Colonic mucosa (tissue), 4 donors: ENCODE measurements around the gene BCCIP. TPM values are rescaled to one million over a fixed set of nuclear protein-coding genes. Genes with fewer than 3 reads are reported as not detected.

ENCODE experiments used
- DNase-seq: peaks from one replicate; pipeline ENCODE4 v3.0.0-alpha.2; 2020
- H3K27ac ChIP-seq: fragments of 200-600 bp; one replicate; pipeline ENCODE4 v1.8.0; 2021
- H3K27me3 ChIP-seq: fragments of 200-600 bp; one replicate; pipeline ENCODE4 v1.8.0; 2021
- H3K36me3 ChIP-seq: fragments of 200-600 bp; one replicate; pipeline ENCODE4 v1.8.0; 2021
- H3K4me1 ChIP-seq: fragments of 200-600 bp; one replicate; pipeline ENCODE4 v1.8.0; 2021; ENCODE audit warnings: mild to moderate bottlenecking
- H3K4me3 ChIP-seq: fragments of 200-600 bp; one replicate; pipeline ENCODE4 v1.8.0; 2021
- H3K9ac ChIP-seq, 2 donors: one replicate each; pipeline ENCODE4 v1.7.0; 2013; ENCODE audit warnings: control low read depth in 2 of 2, low read depth in 2 of 2, low read length in 2 of 2
- H3K9me3 ChIP-seq: fragments of 200-600 bp; one replicate; pipeline ENCODE4 v1.8.0; 2021
- intact Hi-C: fragments of 100-400 bp; cut with DNase I; formaldehyde crosslinking; loops from one replicate; pipeline ENCODE4 v1.14.1; 2022
- total RNA-seq, 2 donors: library from RNA; stranded (reverse); fragmentation: NEBNext Ultra II Directional in 1 of 2; extraction: Animal tissue kit (Norgen Biotek cat#: 25700) in 1 of 2; gene quantifications; one replicate each; pipeline ENCODE4 v1.2.1, GENCODE V29; 2021
- TF ChIP-seq, protein P1 (sequence below): fragments of 200-600 bp; IDR thresholded peaks from one replicate; pipeline ENCODE4 v1.8.0; 2022; ENCODE audit warnings: antibody characterized with exemption, mild to moderate bottlenecking
- donor health status: healthy.
- donor health status: DM: no; HTN: no; CAD: no.
- donor health status: DM: no; HTN: no; CAD: no.

Gene BCCIP
- total RNA-seq, 2 donors from 2014 or later: 36.0 to 67.2 TPM

DNA sequence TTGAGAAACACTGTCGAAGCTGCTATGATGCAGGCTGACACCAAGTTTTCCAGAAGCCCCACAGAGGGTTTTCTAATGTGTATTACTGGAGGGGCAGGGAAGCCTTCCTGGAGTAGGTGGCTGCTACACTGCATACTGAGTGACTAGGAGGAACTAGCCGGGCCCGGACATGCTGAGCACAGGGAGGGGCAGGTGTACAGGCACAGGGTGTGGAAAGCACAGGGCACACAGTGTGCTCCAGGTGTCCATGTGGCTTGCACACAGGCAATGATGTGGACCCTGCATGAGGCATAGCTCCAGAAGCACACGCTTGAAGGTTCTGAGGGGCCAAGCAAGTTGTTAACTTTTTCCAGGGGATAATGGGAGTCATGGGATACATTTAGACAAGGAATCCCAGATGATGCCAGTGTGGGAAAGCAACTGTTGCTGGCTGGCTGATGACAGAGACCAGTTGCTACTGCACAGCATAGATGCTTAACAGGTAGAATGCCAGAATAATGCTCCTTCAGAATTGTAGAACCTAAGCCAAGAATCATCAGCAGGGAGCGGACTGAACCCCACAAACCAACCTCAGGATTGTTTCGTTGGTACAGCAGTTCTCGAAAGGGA, 43.2 kb downstream of the BCCIP start:
- Histone ChIP-seq H3K27me3 (no peaks in the 10 kb centered on the region), H3K36me3 (no peaks in the 10 kb centered on the region), H3K4me3 (no peak overlapping the region), H3K27ac (no peak overlapping the region), H3K4me1 (no peaks in the 10 kb centered on the region), H3K9me3 (no peaks in the 10 kb centered on the region), H3K9ac (no peak overlapping the region)
- DNase-seq: no peak
- intact Hi-C loops: loop anchor here (10.0 kb wide), 1 partner anchor 638 kb away; no protein-coding TSS in a partner anchor
- TF ChIP-seq, protein P1, sequence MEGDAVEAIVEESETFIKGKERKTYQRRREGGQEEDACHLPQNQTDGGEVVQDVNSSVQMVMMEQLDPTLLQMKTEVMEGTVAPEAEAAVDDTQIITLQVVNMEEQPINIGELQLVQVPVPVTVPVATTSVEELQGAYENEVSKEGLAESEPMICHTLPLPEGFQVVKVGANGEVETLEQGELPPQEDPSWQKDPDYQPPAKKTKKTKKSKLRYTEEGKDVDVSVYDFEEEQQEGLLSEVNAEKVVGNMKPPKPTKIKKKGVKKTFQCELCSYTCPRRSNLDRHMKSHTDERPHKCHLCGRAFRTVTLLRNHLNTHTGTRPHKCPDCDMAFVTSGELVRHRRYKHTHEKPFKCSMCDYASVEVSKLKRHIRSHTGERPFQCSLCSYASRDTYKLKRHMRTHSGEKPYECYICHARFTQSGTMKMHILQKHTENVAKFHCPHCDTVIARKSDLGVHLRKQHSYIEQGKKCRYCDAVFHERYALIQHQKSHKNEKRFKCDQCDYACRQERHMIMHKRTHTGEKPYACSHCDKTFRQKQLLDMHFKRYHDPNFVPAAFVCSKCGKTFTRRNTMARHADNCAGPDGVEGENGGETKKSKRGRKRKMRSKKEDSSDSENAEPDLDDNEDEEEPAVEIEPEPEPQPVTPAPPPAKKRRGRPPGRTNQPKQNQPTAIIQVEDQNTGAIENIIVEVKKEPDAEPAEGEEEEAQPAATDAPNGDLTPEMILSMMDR: no peak

DNA sequence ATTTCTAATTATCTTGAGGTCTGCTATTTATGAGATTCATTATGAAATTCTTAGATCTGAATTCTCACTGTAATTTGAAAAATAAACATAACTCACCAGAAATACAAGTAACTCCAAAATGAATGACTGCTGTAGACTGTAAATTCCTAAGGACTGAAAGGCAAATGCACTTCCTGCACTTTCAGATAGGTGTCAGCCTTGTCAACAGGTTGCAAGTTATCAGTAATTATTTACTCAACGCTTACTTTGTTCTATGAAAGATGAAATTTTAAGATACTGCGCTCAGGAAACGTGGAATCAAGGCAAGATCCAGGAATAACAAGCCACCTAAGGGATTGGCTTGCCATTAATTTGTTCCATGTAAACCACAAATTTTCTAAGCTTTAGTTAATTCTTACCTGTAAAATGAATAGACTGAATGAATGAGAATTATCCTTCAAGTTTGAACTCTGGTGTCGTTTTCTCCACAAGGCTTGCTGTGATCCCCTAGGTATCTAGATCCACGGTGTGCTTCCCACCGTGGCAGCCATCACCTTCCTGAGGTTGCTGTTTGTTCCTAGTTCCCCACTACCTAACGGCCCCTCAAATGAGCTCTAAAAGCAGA, 45.1 kb downstream of the BCCIP start:
- no peak overlapping the region for H3K4me3 ChIP-seq
- H3K27me3 ChIP-seq: no peaks in the 10 kb centered on the region
- intact Hi-C loops: loop anchor here (10.0 kb wide), 1 partner anchor 636 kb away; no protein-coding TSS in a partner anchor
- no peak for DNase-seq
- no peak overlapping the region for H3K9ac ChIP-seq
- no peaks in the 10 kb centered on the region for H3K4me1 ChIP-seq
- H3K27ac ChIP-seq: no peak overlapping the region
- no peaks in the 10 kb centered on the region for H3K36me3 ChIP-seq
- H3K9me3 ChIP-seq: no peaks in the 10 kb centered on the region
- TF ChIP-seq, protein P1: peak; percentile 80

DNA sequence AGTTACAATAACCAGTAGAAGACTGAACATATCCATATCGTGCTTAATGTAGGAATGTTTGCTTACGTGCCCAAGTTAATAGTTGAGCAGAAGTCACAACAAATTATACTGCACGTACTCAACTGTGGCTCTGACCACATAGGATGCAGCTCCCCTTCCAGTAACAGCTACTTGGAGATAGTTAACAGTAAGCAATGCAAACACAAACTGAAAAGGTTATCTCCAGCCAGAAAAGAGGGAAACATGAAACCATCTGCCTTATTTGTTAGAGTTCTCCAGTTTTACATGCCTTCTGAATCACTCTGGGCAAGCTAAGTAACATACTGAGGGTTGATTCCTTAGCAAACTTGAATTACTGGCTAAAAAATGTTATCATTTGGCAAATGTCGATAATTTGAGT, 48.0 kb downstream of the BCCIP start:
- Histone ChIP-seq H3K36me3 (peaks cover 1% of the 10 kb centered on the region), H3K4me3 (no peak overlapping the region), H3K27me3 (no peaks in the 10 kb centered on the region), H3K9ac (no peak overlapping the region), H3K4me1 (no peaks in the 10 kb centered on the region), H3K27ac (no peak overlapping the region), H3K9me3 (no peaks in the 10 kb centered on the region)
- TF ChIP-seq, protein P1: no peak
- intact Hi-C loops: loop anchor here (5.0 kb wide), 1 partner anchor 61 kb away; no protein-coding TSS in a partner anchor
- DNase-seq: no peak

DNA sequence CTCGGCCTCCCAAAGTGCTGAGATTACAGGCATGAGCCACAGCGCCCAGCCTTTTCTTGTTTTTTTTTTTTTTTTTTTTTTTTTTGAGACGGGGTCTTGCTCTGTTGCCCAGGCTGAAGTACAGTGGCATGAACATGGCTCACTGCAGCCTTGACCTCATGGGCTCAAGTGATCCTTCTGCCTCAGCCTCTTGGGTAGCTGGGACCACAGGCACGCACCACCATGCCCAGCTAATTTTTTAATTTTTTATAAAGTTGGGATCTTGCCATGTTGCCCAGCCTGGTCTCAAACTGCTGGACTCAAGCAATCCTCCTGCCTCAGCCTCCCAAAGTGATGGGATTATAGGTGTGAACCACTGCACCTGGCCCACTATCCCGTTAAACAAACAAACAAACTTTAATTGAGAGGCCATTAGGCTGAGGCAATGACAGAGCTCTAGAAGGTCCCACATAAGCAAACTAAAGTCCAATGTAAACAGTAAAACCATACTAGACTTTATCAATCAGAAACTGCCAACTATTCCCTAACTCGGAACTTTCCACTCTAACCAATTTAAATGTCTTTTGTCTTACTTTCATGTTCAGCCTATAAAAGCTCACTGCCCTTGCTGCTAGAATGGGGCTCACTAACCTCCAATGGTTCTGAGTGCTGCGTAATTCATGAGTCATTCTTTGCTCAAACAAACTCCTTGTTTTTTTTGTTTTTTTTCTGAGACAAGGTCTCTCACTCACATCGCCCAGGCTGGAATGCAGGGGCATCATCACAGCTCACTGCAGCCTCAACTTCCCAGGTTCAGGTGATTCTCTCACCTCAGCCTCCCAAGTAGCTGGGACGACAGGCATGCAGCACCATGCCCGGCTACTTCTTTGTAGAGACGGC, 55.9 kb downstream of the BCCIP start:
- DNase-seq: no peak
- peaks cover 4% of the 10 kb centered on the region for H3K36me3 ChIP-seq
- no peak overlapping the region for H3K4me3 ChIP-seq
- no peak overlapping the region for H3K9ac ChIP-seq
- intact Hi-C loops: no loop called here
- H3K27ac ChIP-seq: no peak overlapping the region
- TF ChIP-seq, protein P1: no peak
- H3K27me3 ChIP-seq: no peaks in the 10 kb centered on the region
- no peaks in the 10 kb centered on the region for H3K4me1 ChIP-seq
- no peaks in the 10 kb centered on the region for H3K9me3 ChIP-seq

DNA sequence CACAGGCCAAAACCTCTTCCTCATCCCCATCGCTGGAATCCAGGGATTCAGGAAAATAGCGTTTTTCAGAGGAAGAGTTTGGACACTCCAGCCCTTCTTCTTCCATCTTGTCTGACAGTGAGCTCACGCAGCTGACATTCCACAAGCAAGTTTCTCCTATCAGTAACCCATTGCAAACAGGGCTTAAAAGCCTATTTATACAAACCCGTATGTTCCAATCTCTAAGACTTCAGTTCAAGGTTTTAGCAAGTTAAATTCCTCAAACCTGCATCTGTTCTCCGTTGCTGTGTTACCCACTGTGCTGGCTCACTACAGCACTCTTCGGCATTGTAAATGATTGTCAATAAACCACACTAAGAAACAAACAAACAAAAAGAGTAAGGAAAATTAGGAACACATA, 57.4 kb downstream of the BCCIP start:
- H3K36me3 ChIP-seq: peaks cover 4% of the 10 kb centered on the region
- TF ChIP-seq, protein P1: no peak
- no peak overlapping the region for H3K4me3 ChIP-seq
- no peak overlapping the region for H3K9ac ChIP-seq
- H3K27ac ChIP-seq: no peak overlapping the region
- no peak for DNase-seq
- no peaks in the 10 kb centered on the region for H3K9me3 ChIP-seq
- intact Hi-C loops: no loop called here
- no peaks in the 10 kb centered on the region for H3K4me1 ChIP-seq
- no peaks in the 10 kb centered on the region for H3K27me3 ChIP-seq
